HEK293 (cell line): ENCODE data around the gene OAT.

ENCODE experiments used
- CTCF ChIA-PET: fragments of 350-600 bp; formaldehyde crosslinking; extraction: SDS; loops from one replicate; lab custom pipeline; 2021; ENCODE audit warnings: antibody characterized with exemption; lab: Yijun Ruan, JAX
- POLR2A ChIA-PET: fragments of 300-600 bp; formaldehyde crosslinking; extraction: SDS; loops from one replicate; lab custom pipeline; 2020; ENCODE audit warnings: antibody characterized with exemption, inconsistent platforms; lab: Yijun Ruan, JAX
- H3K27ac ChIP-seq: fragments of 200-500 bp; sonication (Bioruptor generic); 2 replicates; pipeline ENCODE4 v1.5.1; 2014; ENCODE audit warnings: low read depth, low read length, control low read depth, inconsistent platforms; ENCODE audit errors: extremely low read depth
- H3K36me3 ChIP-seq, 2 experiments: fragments of 200-500 bp in 1 of 2; sonication (Bioruptor generic) in 1 of 2; 1 replicate in 1 of 2; 2 replicates in 1 of 2; pipeline ENCODE4 v1.5.1; 2014 to 2017; ENCODE audit warnings: inconsistent platforms in 2 of 2, low read length in 2 of 2; ENCODE audit not compliant: control insufficient read depth in 2 of 2, insufficient read depth in 1 of 2
- H3K4me1 ChIP-seq: fragments of 200-500 bp; sonication (Bioruptor generic); 2 replicates; pipeline ENCODE4 v1.5.1; 2014; ENCODE audit warnings: mild to moderate bottlenecking, low read length, inconsistent platforms; ENCODE audit not compliant: control insufficient read depth, insufficient read depth
- H3K4me3 ChIP-seq: 2 replicates; pipeline ENCODE4 v1.5.1; 2011; ENCODE audit warnings: low read depth, mild to moderate bottlenecking, control low read depth, low read length, moderate library complexity
- H3K9me3 ChIP-seq: fragments of 200-500 bp; sonication (Bioruptor generic); 2 replicates; pipeline ENCODE4 v1.5.1; 2014; ENCODE audit warnings: low read depth, low read length, inconsistent platforms; ENCODE audit not compliant: control insufficient read depth, insufficient read depth
- HIC1 ChIP-seq: fragments of 450-650 bp; formaldehyde crosslinking; IDR thresholded peaks from 2 replicates; pipeline ENCODE4 v1.5.1; 2016; ENCODE audit warnings: missing biosample characterization, missing genetic modification characterization
- IKZF3 ChIP-seq: fragments of 450-650 bp; IDR thresholded peaks from 2 replicates; pipeline ENCODE4 v1.5.0; 2018; ENCODE audit warnings: missing biosample characterization, mild to moderate bottlenecking, missing genetic modification characterization, moderate library complexity
- ZIC2 ChIP-seq: fragments of 450-650 bp; formaldehyde crosslinking; IDR thresholded peaks from 2 replicates; pipeline ENCODE4 v1.5.1; 2016; ENCODE audit warnings: missing biosample characterization, missing genetic modification characterization
- ZNF114 ChIP-seq: fragments of 450-650 bp; formaldehyde crosslinking; IDR thresholded peaks from 2 replicates; pipeline ENCODE4 v1.5.0; 2017; ENCODE audit warnings: missing biosample characterization, missing genetic modification characterization
- ZNF16 ChIP-seq: fragments of 450-650 bp; formaldehyde crosslinking; IDR thresholded peaks from 2 replicates; pipeline ENCODE4 v1.5.1; 2016; ENCODE audit warnings: low read depth, missing biosample characterization, missing genetic modification characterization
- ZNF24 ChIP-seq: fragments of 450-650 bp; formaldehyde crosslinking; IDR thresholded peaks from 2 replicates; pipeline ENCODE4 v1.5.1; 2016; ENCODE audit warnings: missing biosample characterization, missing genetic modification characterization
- ZNF350 ChIP-seq: fragments of 450-650 bp; formaldehyde crosslinking; IDR thresholded peaks from 2 replicates; pipeline ENCODE4 v1.5.0; 2017; ENCODE audit warnings: missing biosample characterization, mild to moderate bottlenecking, missing genetic modification characterization
- ZNF391 ChIP-seq: fragments of 450-650 bp; formaldehyde crosslinking; IDR thresholded peaks from 2 replicates; pipeline ENCODE4 v1.5.1; 2016; ENCODE audit warnings: low read depth, missing biosample characterization, missing genetic modification characterization, borderline replicate concordance
- ZNF777 ChIP-seq: fragments of 450-650 bp; formaldehyde crosslinking; IDR thresholded peaks from 2 replicates; pipeline ENCODE4 v1.5.1; 2017; ENCODE audit warnings: missing biosample characterization, missing genetic modification characterization, borderline replicate concordance
- ZNF792 ChIP-seq: fragments of 450-650 bp; formaldehyde crosslinking; IDR thresholded peaks from 2 replicates; pipeline ENCODE4 v1.5.1; 2016; ENCODE audit warnings: missing biosample characterization, missing genetic modification characterization
- ZNF837 ChIP-seq: fragments of 450-650 bp; formaldehyde crosslinking; IDR thresholded peaks from 2 replicates; pipeline ENCODE4 v1.5.1; 2016; ENCODE audit warnings: missing biosample characterization, missing genetic modification characterization
- TF ChIP-seq, protein P1 (sequence below): fragments of 450-650 bp; formaldehyde crosslinking; IDR thresholded peaks from 2 replicates; pipeline ENCODE4 v1.5.1; 2016; ENCODE audit warnings: missing biosample characterization, missing genetic modification characterization
- TF ChIP-seq, protein P2 (sequence below): fragments of 450-650 bp; IDR thresholded peaks from 2 replicates; pipeline ENCODE4 v1.5.1; 2018; ENCODE audit warnings: missing biosample characterization, missing genetic modification characterization
- TF ChIP-seq, protein P3 (sequence below): fragments of 450-650 bp; formaldehyde crosslinking; conservative IDR thresholded peaks from 2 replicates; pipeline ENCODE4 v1.5.1; 2016; ENCODE audit warnings: low read depth, missing biosample characterization, missing genetic modification characterization

The OAT gene

GRCh38 chr10:124449170-124450011 is 30.7 kb upstream of the OAT start (continued):
- TF ChIP-seq ZIC2 (tag by site-specific recombination) (peak; percentile 62), HIC1 (tag by site-specific recombination) (peak; percentile 75)

GRCh38 chr10:124448696-124449169 is 30.0 kb upstream of the OAT start:
- H3K4me3 ChIP-seq = no peak overlapping the region
- no peaks in the 10 kb centered on the region for H3K9me3 ChIP-seq
- H3K4me1 ChIP-seq = peaks cover 5% of the 10 kb centered on the region; the same call in 1 of the 2 replicates
- CTCF ChIA-PET = interaction anchor here (1.1 to 1.2 kb wide), 2 partner anchors 45 to 86 kb away, joined by 3 to 6 read pairs; no protein-coding TSS in a partner anchor
- H3K36me3 ChIP-seq = no peaks in the 10 kb centered on the region
- TF ChIP-seq ZNF777 (tag by site-specific recombination) (no peak), IKZF3 (tag by site-specific recombination) (peak; percentile 29; the same call in 1 of the 2 replicates)
- H3K27ac ChIP-seq = no peak overlapping the region
- POLR2A ChIA-PET = interaction anchor here (2.0 to 2.5 kb wide), 2 partner anchors 13 to 30 kb away, joined by 6 to 17 read pairs; partner anchors contain the start of genes LHPP and OAT

GRCh38 chr10:124447751-124448466 is 29.2 kb upstream of the OAT start:
- CTCF ChIA-PET = no interaction called here
- POLR2A ChIA-PET = interaction anchor here (2.5 kb wide), 1 partner anchor 29 kb away, joined by 17 read pairs; the partner anchor contains the start of gene OAT

More at GRCh38 chr10:124447751-124448466, 29.2 kb upstream of the OAT start:
- H3K4me3 ChIP-seq = no peak overlapping the region
- no peak overlapping the region for H3K27ac ChIP-seq
- no peaks in the 10 kb centered on the region for H3K9me3 ChIP-seq
- TF ChIP-seq ZNF837 (tag by site-specific recombination) = no peak
- TF ChIP-seq ZNF114 (tag by site-specific recombination) = no peak
- no peak for TF ChIP-seq ZNF792
- TF ChIP-seq, protein P1, sequence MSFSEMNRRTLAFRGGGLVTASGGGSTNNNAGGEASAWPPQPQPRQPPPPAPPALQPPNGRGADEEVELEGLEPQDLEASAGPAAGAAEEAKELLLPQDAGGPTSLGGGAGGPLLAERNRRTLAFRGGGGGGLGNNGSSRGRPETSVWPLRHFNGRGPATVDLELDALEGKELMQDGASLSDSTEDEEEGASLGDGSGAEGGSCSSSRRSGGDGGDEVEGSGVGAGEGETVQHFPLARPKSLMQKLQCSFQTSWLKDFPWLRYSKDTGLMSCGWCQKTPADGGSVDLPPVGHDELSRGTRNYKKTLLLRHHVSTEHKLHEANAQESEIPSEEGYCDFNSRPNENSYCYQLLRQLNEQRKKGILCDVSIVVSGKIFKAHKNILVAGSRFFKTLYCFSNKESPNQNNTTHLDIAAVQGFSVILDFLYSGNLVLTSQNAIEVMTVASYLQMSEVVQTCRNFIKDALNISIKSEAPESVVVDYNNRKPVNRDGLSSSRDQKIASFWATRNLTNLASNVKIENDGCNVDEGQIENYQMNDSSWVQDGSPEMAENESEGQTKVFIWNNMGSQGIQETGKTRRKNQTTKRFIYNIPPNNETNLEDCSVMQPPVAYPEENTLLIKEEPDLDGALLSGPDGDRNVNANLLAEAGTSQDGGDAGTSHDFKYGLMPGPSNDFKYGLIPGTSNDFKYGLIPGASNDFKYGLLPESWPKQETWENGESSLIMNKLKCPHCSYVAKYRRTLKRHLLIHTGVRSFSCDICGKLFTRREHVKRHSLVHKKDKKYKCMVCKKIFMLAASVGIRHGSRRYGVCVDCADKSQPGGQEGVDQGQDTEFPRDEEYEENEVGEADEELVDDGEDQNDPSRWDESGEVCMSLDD (tag by site-specific recombination) = no peak
- TF ChIP-seq, protein P2, sequence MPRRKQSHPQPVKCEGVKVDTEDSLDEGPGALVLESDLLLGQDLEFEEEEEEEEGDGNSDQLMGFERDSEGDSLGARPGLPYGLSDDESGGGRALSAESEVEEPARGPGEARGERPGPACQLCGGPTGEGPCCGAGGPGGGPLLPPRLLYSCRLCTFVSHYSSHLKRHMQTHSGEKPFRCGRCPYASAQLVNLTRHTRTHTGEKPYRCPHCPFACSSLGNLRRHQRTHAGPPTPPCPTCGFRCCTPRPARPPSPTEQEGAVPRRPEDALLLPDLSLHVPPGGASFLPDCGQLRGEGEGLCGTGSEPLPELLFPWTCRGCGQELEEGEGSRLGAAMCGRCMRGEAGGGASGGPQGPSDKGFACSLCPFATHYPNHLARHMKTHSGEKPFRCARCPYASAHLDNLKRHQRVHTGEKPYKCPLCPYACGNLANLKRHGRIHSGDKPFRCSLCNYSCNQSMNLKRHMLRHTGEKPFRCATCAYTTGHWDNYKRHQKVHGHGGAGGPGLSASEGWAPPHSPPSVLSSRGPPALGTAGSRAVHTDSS (tag by site-specific recombination) = no peak
- no peak for TF ChIP-seq ZNF16 (tag by site-specific recombination)
- TF ChIP-seq ZNF350 (tag by site-specific recombination) = no peak
- TF ChIP-seq ZNF24 = no peak
- no peak for TF ChIP-seq ZNF391 (tag by site-specific recombination)
- TF ChIP-seq, protein P3, sequence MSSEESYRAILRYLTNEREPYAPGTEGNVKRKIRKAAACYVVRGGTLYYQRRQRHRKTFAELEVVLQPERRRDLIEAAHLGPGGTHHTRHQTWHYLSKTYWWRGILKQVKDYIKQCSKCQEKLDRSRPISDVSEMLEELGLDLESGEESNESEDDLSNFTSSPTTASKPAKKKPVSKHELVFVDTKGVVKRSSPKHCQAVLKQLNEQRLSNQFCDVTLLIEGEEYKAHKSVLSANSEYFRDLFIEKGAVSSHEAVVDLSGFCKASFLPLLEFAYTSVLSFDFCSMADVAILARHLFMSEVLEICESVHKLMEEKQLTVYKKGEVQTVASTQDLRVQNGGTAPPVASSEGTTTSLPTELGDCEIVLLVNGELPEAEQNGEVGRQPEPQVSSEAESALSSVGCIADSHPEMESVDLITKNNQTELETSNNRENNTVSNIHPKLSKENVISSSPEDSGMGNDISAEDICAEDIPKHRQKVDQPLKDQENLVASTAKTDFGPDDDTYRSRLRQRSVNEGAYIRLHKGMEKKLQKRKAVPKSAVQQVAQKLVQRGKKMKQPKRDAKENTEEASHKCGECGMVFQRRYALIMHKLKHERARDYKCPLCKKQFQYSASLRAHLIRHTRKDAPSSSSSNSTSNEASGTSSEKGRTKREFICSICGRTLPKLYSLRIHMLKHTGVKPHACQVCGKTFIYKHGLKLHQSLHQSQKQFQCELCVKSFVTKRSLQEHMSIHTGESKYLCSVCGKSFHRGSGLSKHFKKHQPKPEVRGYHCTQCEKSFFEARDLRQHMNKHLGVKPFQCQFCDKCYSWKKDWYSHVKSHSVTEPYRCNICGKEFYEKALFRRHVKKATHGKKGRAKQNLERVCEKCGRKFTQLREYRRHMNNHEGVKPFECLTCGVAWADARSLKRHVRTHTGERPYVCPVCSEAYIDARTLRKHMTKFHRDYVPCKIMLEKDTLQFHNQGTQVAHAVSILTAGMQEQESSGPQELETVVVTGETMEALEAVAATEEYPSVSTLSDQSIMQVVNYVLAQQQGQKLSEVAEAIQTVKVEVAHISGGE (tag by site-specific recombination) = no peak
- H3K4me1 ChIP-seq = peaks cover 5% of the 10 kb centered on the region; the same call in 1 of the 2 replicates
- no peaks in the 10 kb centered on the region for H3K36me3 ChIP-seq
